ENCODE results near the gene HIPK4.

The HIPK4 gene

DNA sequence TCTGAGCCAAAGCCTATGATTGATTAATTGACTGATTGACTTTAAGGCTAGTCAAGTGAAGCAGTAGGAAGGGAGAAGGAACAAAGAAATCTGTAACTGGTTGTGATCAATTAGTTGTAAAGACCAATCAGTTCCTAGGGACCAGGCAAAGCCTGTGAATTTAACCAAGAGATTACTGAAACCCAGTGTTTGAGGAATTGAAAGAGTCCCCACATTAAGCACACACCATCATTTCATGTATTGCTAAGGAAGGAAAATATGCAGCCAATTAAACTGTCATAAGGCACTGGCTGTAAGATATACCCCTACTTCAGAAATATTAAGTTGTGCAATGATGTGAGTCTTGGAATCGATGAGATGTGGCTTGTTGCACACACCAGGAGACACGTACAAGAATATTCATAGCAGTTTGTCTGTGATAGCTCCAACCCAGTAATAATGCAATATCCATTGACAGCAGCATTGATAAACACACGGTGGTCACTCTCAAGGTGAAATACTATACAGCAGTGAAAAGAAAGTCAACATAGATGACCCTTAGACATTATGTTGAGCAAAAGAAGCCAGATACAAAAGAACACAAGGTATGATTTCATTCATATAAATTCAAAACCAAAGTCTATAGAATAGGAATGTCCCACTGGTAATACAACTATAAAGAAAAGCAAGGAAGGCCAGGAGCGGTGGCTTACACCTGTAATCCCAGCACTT lies 50.8 kb downstream of the HIPK4 start:
- Histone ChIP-seq H2BK15ac (replicated peaks; ENCODE audit: low read depth) (no peak overlapping the region), H3K36me3 (ENCODE audit: control insufficient read depth, insufficient read depth, low read length) (peaks cover 2% of the 10 kb centered on the region), H3K18ac (ENCODE audit: low read length) (no peak overlapping the region), H3K56ac (ENCODE audit: low read length) (no peak overlapping the region), H3K27ac (ENCODE audit: low read depth, low read length) (no peak overlapping the region), H3K4me3 (ENCODE audit: low read length) (no peak overlapping the region), H3K27me3 (ENCODE audit: insufficient read depth, low read length, poor library complexity) (no peaks in the 10 kb centered on the region), H3K79me2 (ENCODE audit: control insufficient read depth, insufficient read depth, low read length) (no peaks in the 10 kb centered on the region), H2AK5ac (ENCODE audit: low read length) (no peak overlapping the region), H3K79me1 (ENCODE audit: low read length) (peaks cover 4% of the 10 kb centered on the region), H3K9ac (ENCODE audit: low read length) (no peak overlapping the region), H2BK120ac (ENCODE audit: low read depth, low read length) (no peak overlapping the region), H3K4me2 (ENCODE audit: low read length) (no peak overlapping the region), H4K8ac (ENCODE audit: low read depth, low read length) (no peak overlapping the region), H4K5ac (ENCODE audit: low read length) (no peak overlapping the region), H2BK5ac (ENCODE audit: low read length) (no peak overlapping the region), H3K4me1 (ENCODE audit: control insufficient read depth, low read depth, low read length) (no peaks in the 10 kb centered on the region), H3K4ac (ENCODE audit: low read depth, low read length) (no peak overlapping the region), H3K23ac (ENCODE audit: low read length) (no peak overlapping the region)
- whole genome bisulfite sequencing (ENCODE audit: extremely low coverage, insufficient coverage, low lambda C conversion rate) = no CpG with 5 or more reads among the region's 4 CpGs
- DNase-seq = no peak

DNA sequence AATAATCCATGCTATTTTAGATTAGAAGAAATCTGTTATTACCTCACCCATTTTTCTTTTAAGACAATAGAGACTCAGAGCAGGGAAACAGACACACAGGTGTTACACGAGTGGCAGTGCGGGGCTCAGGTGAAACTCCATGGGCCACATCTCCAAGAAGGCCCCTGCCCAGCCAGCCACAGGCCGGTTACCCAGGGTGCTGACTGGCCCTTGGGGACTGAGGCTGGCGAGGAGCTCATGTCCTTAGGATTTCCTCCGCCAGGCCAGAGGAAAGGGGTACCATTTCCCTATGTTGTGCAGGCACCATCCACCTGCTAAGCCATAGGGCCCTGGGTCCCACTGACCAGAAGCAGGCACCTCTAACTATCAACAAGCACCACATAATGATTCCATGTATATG lies 52.4 kb downstream of the HIPK4 start:
- Histone ChIP-seq H3K79me1 (ENCODE audit: low read length) (peaks cover 3% of the 10 kb centered on the region), H3K27me3 (ENCODE audit: insufficient read depth, low read length, poor library complexity) (no peaks in the 10 kb centered on the region), H3K79me2 (ENCODE audit: control insufficient read depth, insufficient read depth, low read length) (no peaks in the 10 kb centered on the region), H3K4me2 (ENCODE audit: low read length) (no peak overlapping the region), H3K4me1 (ENCODE audit: control insufficient read depth, low read depth, low read length) (no peaks in the 10 kb centered on the region), H2BK120ac (ENCODE audit: low read depth, low read length) (no peak overlapping the region), H2BK5ac (ENCODE audit: low read length) (no peak overlapping the region), H3K23ac (ENCODE audit: low read length) (no peak overlapping the region), H2AK5ac (ENCODE audit: low read length) (no peak overlapping the region), H2BK15ac (replicated peaks; ENCODE audit: low read depth) (no peak overlapping the region), H3K18ac (ENCODE audit: low read length) (no peak overlapping the region), H3K4me3 (ENCODE audit: low read length) (no peak overlapping the region), H3K27ac (ENCODE audit: low read depth, low read length) (no peak overlapping the region), H4K8ac (ENCODE audit: low read depth, low read length) (no peak overlapping the region), H4K5ac (ENCODE audit: low read length) (no peak overlapping the region), H3K4ac (ENCODE audit: low read depth, low read length) (no peak overlapping the region), H3K9ac (ENCODE audit: low read length) (no peak overlapping the region), H3K36me3 (ENCODE audit: control insufficient read depth, insufficient read depth, low read length) (no peaks in the 10 kb centered on the region), H3K56ac (ENCODE audit: low read length) (no peak overlapping the region)
- no CpG with 5 or more reads among the region's 5 CpGs for WGBS (ENCODE audit: extremely low coverage, insufficient coverage, low lambda C conversion rate)
- no peak for DNase-seq

DNA sequence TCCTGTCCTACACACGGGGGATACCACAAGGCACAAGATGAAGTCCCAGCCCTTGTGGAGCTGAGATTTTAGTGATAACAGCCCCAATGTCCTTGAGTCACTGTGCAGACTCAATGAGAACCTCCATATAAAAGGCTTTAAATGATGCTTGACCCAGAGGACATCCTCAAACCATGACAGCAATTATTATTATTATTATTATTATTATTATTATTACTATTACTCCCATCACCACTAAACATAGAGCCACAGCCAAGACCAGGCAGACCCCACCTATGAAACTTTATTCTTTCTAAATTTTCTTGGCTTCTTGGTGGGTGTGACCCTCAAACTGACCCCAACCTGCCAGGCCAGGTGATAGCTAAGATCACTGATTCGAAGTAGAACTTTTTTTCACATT lies 52.9 kb downstream of the HIPK4 start:
- no peaks in the 10 kb centered on the region for H3K79me2 ChIP-seq (ENCODE audit: control insufficient read depth, insufficient read depth, low read length)
- no peak overlapping the region for H2BK15ac ChIP-seq (replicated peaks; ENCODE audit: low read depth)
- no peak for DNase-seq
- H4K8ac ChIP-seq (ENCODE audit: low read depth, low read length) = no peak overlapping the region
- no peak overlapping the region for H2BK5ac ChIP-seq (ENCODE audit: low read length)
- H3K23ac ChIP-seq (ENCODE audit: low read length) = no peak overlapping the region
- WGBS (ENCODE audit: extremely low coverage, insufficient coverage, low lambda C conversion rate) = no CpG with 5 or more reads among the region's 2 CpGs
- H3K4me1 ChIP-seq (ENCODE audit: control insufficient read depth, low read depth, low read length) = no peaks in the 10 kb centered on the region
- H2BK120ac ChIP-seq (ENCODE audit: low read depth, low read length) = no peak overlapping the region
- no peak overlapping the region for H2AK5ac ChIP-seq (ENCODE audit: low read length)
- H3K4me2 ChIP-seq (ENCODE audit: low read length) = no peak overlapping the region
- no peak overlapping the region for H3K27ac ChIP-seq (ENCODE audit: low read depth, low read length)
- no peak overlapping the region for H3K18ac ChIP-seq (ENCODE audit: low read length)
- no peak overlapping the region for H3K4ac ChIP-seq (ENCODE audit: low read depth, low read length)
- no peak overlapping the region for H3K4me3 ChIP-seq (ENCODE audit: low read length)
- no peaks in the 10 kb centered on the region for H3K36me3 ChIP-seq (ENCODE audit: control insufficient read depth, insufficient read depth, low read length)
- H3K9ac ChIP-seq (ENCODE audit: low read length) = no peak overlapping the region
- H3K56ac ChIP-seq (ENCODE audit: low read length) = no peak overlapping the region
- peaks cover 2% of the 10 kb centered on the region for H3K79me1 ChIP-seq (ENCODE audit: low read length)
- H4K5ac ChIP-seq (ENCODE audit: low read length) = no peak overlapping the region
- H3K27me3 ChIP-seq (ENCODE audit: insufficient read depth, low read length, poor library complexity) = no peaks in the 10 kb centered on the region

DNA sequence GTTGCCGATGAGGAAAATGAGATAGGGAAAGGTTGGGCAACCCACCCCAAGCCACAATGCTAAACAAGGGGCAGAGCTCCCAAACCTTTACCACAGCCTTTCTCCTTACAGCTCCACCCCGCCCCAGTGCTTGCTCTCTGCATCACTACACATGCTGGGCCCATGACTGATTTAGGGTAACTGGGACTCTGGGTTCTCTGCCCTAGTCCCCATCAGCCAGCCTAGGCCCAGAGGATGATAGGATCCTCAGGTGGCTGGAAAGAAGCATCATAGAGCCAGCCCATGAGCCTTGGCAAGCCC lies 53.4 kb downstream of the HIPK4 start:
- Histone ChIP-seq H3K9ac (ENCODE audit: low read length) (no peak overlapping the region), H3K27ac (ENCODE audit: low read depth, low read length) (no peak overlapping the region), H2BK120ac (ENCODE audit: low read depth, low read length) (no peak overlapping the region), H3K4me1 (ENCODE audit: control insufficient read depth, low read depth, low read length) (no peaks in the 10 kb centered on the region), H3K23ac (ENCODE audit: low read length) (no peak overlapping the region), H3K27me3 (ENCODE audit: insufficient read depth, low read length, poor library complexity) (no peaks in the 10 kb centered on the region), H3K79me1 (ENCODE audit: low read length) (no peaks in the 10 kb centered on the region), H2BK15ac (replicated peaks; ENCODE audit: low read depth) (no peak overlapping the region), H3K18ac (ENCODE audit: low read length) (no peak overlapping the region), H3K4ac (ENCODE audit: low read depth, low read length) (no peak overlapping the region), H3K4me2 (ENCODE audit: low read length) (no peak overlapping the region), H3K36me3 (ENCODE audit: control insufficient read depth, insufficient read depth, low read length) (no peaks in the 10 kb centered on the region), H2BK5ac (ENCODE audit: low read length) (no peak overlapping the region), H2AK5ac (ENCODE audit: low read length) (no peak overlapping the region), H3K4me3 (ENCODE audit: low read length) (no peak overlapping the region), H3K56ac (ENCODE audit: low read length) (no peak overlapping the region), H3K79me2 (ENCODE audit: control insufficient read depth, insufficient read depth, low read length) (no peaks in the 10 kb centered on the region), H4K5ac (ENCODE audit: low read length) (no peak overlapping the region), H4K8ac (ENCODE audit: low read depth, low read length) (no peak overlapping the region)
- no CpG with 5 or more reads among the region's 2 CpGs for WGBS (ENCODE audit: extremely low coverage, insufficient coverage, low lambda C conversion rate)
- no peak for DNase-seq

DNA sequence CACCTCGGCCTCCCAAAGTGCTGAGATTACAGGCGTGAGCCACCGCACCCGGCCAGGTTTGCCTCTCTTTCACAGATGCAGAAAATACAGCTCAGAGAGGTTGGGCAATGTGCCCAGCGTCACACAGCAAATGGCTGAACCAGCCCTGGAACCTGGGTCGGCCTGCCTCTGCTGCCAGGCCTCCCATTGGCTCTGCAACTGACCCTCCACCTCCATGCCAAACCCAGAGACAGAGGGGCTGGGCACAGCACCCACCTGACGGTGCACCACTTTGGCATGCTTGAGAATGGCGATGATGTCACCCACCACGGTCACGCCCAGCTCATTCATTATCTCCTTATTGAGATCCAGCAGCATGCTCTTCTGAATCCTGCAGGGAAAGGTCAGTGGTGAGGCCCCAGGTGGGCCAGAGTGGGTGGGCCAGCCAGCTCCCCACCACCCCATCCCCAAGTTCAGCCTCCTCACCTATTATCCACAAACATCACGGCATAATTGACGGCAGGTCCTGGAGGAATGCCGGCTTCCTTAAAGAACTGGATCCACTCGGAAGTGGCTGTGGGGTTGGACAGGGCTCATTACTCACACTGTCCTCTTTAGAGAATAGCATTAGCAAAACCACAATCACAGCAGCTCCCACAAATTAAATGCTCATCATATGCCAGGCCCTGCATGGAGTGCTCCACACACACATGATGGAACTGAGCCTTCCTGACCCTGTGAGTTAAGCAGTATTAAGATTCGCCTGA lies 54.0 kb downstream of the HIPK4 start:
- Histone ChIP-seq H3K4me2 (ENCODE audit: low read length) (no peak overlapping the region), H2AK5ac (ENCODE audit: low read length) (no peak overlapping the region), H3K4me1 (ENCODE audit: control insufficient read depth, low read depth, low read length) (no peaks in the 10 kb centered on the region), H3K27ac (ENCODE audit: low read depth, low read length) (no peak overlapping the region), H2BK5ac (ENCODE audit: low read length) (no peak overlapping the region), H4K8ac (ENCODE audit: low read depth, low read length) (no peak overlapping the region), H3K56ac (ENCODE audit: low read length) (no peak overlapping the region), H3K4me3 (ENCODE audit: low read length) (no peak overlapping the region), H2BK120ac (ENCODE audit: low read depth, low read length) (no peak overlapping the region), H3K9ac (ENCODE audit: low read length) (no peak overlapping the region), H3K23ac (ENCODE audit: low read length) (no peak overlapping the region), H3K27me3 (ENCODE audit: insufficient read depth, low read length, poor library complexity) (no peaks in the 10 kb centered on the region), H3K4ac (ENCODE audit: low read depth, low read length) (no peak overlapping the region), H3K18ac (ENCODE audit: low read length) (no peak overlapping the region), H4K5ac (ENCODE audit: low read length) (no peak overlapping the region), H3K79me2 (ENCODE audit: control insufficient read depth, insufficient read depth, low read length) (no peaks in the 10 kb centered on the region), H2BK15ac (replicated peaks; ENCODE audit: low read depth) (no peak overlapping the region), H3K36me3 (ENCODE audit: control insufficient read depth, insufficient read depth, low read length) (no peaks in the 10 kb centered on the region), H3K79me1 (ENCODE audit: low read length) (no peaks in the 10 kb centered on the region)
- WGBS (ENCODE audit: extremely low coverage, insufficient coverage, low lambda C conversion rate) = no CpG with 5 or more reads among the region's 15 CpGs
- no peak for DNase-seq

DNA sequence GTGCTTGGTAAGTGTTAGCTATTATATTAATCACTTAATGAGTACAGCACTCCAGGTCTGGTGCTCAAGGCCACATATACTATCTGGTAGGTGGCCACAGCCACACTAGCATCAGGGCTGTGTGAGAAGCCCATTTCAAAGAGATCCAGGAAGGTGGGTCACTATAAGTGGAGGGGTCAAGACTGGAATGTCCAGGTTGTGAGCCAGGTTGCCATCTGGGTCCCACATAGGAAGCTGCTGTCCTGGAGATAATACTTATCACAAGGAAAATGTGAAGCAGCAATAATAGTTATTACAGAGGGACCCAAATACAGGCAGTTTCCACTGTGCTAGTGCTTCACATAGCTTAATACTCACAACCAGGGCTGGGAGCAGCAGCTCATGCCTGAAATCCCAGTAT lies 54.9 kb downstream of the HIPK4 start:
- H3K4me2 ChIP-seq (ENCODE audit: low read length) = no peak overlapping the region

More for the DNA sequence above, 54.9 kb downstream of the HIPK4 start:
- Histone ChIP-seq H3K4ac (ENCODE audit: low read depth, low read length) (no peak overlapping the region), H3K56ac (ENCODE audit: low read length) (no peak overlapping the region), H2AK5ac (ENCODE audit: low read length) (no peak overlapping the region), H3K79me2 (ENCODE audit: control insufficient read depth, insufficient read depth, low read length) (no peaks in the 10 kb centered on the region), H4K8ac (ENCODE audit: low read depth, low read length) (no peak overlapping the region), H3K23ac (ENCODE audit: low read length) (no peak overlapping the region), H3K9ac (ENCODE audit: low read length) (no peak overlapping the region), H2BK5ac (ENCODE audit: low read length) (no peak overlapping the region), H3K18ac (ENCODE audit: low read length) (no peak overlapping the region), H2BK15ac (replicated peaks; ENCODE audit: low read depth) (no peak overlapping the region), H2BK120ac (ENCODE audit: low read depth, low read length) (no peak overlapping the region), H4K5ac (ENCODE audit: low read length) (no peak overlapping the region), H3K4me1 (ENCODE audit: control insufficient read depth, low read depth, low read length) (no peaks in the 10 kb centered on the region), H3K27me3 (ENCODE audit: insufficient read depth, low read length, poor library complexity) (no peaks in the 10 kb centered on the region), H3K79me1 (ENCODE audit: low read length) (no peaks in the 10 kb centered on the region), H3K4me3 (ENCODE audit: low read length) (no peak overlapping the region), H3K36me3 (ENCODE audit: control insufficient read depth, insufficient read depth, low read length) (peaks cover 1% of the 10 kb centered on the region), H3K27ac (ENCODE audit: low read depth, low read length) (no peak overlapping the region)
- DNase-seq = no peak
